Astrocyte of the cerebellum (primary cell): ENCODE data around the gene DPH3.

Experiments used
- DNase-seq: peaks from one replicate; pipeline ENCODE4 v3.0.0-alpha.2; 2011; ENCODE audit warnings: low read depth
- H3K4me3 ChIP-seq: 2 replicates; pipeline ENCODE4 v1.5.1; 2011; ENCODE audit warnings: mild to moderate bottlenecking, low read depth, low read length, moderate library complexity
- in situ Hi-C: cut with HindIII; loops from 2 replicates; pipeline ENCODE4 v1.10.0; 2017; ENCODE audit warnings: low sequenced_read_pairs
- TF ChIP-seq, protein P1 (sequence below): IDR thresholded peaks from 2 replicates; pipeline ENCODE4 v1.5.1; 2012; ENCODE audit warnings: low read length, low read depth, moderate library complexity, mild to moderate bottlenecking; ENCODE audit errors: missing control alignments

The DPH3 gene

DNA sequence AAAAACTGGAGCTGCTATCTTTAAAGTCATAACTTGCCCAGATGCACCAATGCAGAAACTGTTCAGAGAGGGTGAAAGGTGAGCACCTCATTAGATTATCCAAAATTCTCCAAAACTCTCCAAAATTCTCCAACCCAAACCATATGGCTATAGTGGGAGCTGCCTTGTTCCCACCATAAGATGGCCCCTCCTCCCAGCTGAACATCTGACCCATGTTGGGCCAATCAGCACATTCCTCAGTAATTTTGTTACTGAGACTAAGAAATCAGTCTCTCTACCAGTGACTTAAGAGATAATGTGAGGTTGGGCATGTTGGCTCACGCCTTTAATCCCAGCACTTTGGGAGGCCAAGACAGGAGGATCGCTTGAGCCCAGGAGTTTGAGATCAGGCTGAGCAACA, 32.8 kb downstream of the DPH3 start:
- TF ChIP-seq, protein P1, sequence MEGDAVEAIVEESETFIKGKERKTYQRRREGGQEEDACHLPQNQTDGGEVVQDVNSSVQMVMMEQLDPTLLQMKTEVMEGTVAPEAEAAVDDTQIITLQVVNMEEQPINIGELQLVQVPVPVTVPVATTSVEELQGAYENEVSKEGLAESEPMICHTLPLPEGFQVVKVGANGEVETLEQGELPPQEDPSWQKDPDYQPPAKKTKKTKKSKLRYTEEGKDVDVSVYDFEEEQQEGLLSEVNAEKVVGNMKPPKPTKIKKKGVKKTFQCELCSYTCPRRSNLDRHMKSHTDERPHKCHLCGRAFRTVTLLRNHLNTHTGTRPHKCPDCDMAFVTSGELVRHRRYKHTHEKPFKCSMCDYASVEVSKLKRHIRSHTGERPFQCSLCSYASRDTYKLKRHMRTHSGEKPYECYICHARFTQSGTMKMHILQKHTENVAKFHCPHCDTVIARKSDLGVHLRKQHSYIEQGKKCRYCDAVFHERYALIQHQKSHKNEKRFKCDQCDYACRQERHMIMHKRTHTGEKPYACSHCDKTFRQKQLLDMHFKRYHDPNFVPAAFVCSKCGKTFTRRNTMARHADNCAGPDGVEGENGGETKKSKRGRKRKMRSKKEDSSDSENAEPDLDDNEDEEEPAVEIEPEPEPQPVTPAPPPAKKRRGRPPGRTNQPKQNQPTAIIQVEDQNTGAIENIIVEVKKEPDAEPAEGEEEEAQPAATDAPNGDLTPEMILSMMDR = no peak
- no peak overlapping the region for H3K4me3 ChIP-seq
- in situ Hi-C loops = loop anchor here (25.0 kb wide), 1 partner anchor 595 kb away; no protein-coding TSS in a partner anchor
- no peak for DNase-seq

DNA sequence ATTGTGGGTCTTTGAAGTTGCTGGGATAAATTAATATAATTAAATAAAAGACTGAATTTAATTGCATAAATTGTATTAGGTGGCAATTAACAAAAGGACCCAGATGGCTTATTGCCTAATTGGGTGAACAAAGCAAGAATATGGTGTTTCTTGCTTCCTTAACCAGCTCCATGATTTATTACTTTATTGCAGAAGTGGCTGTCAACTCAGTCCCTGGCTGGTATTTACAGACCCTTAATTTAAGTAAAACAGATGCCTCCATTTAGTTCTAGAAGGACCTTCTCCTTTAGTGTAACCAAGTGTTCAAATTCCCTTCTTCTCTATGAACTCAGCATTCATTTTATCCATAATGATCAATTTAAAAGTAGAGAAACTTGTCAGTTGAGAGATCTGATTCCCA, 35.1 kb downstream of the DPH3 start:
- TF ChIP-seq, protein P1 = no peak
- no peak overlapping the region for H3K4me3 ChIP-seq
- in situ Hi-C loops = loop anchor here (25.0 kb wide), 1 partner anchor 592 kb away; no protein-coding TSS in a partner anchor
- no peak for DNase-seq

DNA sequence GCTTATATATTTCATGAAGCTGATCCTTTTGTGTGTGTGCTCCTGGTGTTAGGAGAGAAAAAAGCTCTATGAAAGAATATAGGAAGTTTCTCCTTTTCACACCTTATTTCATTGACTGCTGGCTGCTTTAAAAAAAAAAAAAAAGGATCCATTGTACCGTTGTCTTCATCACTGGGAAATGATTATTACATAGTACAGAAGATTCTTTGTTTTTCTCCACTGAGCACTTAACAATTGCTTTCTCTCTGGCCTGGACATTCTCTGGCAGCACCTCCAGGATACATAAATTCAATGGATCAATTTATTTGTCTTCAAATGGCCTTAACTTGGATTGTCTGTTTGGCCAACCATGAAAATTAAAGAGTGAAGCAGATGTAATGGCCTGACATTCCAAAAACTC, 37.2 kb downstream of the DPH3 start:
- no peak for DNase-seq
- TF ChIP-seq, protein P1 = no peak
- in situ Hi-C loops = loop anchor here (25.0 kb wide), 1 partner anchor 590 kb away; no protein-coding TSS in a partner anchor
- no peak overlapping the region for H3K4me3 ChIP-seq

DNA sequence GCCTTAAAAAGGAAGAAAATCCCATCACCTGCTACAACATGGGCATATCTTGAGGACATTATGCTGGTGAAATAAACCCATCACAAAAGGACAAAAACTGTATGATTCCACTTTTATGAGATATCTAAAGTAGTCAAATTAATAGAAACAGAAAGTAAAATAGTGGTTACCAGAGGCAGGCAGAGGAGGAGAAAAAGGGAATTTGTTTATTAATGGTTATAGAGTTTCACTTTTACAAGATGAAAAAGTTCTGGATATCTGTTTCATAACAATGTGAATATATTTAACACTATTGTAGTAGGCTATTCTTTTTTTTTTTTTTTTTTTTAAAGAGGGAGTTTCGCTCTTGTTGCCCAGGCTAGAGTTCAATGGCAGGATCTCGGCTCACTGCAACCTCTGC, 40.4 kb downstream of the DPH3 start:
- no peak for DNase-seq
- in situ Hi-C loops = no loop called here
- H3K4me3 ChIP-seq = no peak overlapping the region
- TF ChIP-seq, protein P1 = no peak

DNA sequence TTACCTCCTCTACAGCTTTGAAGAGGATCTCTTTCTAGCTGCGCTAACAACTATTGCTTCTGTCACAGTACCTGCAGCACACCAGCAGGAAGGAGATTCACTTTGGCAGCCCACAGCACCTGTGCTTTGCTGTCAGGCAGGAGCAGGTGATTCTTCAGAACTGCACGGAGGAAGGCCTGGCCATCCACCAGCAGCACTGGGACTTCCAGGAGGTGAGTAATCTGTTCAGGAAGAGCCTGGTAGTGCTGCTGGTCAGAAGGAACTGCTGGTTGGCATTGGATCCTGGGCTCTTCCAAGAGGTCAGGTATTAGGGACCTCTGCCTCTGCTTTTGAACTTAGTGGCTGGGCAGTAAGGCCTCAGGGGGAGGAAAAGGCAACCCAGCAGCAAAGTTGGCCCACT, 42.2 kb downstream of the DPH3 start:
- TF ChIP-seq, protein P1 = no peak
- no peak for DNase-seq
- no peak overlapping the region for H3K4me3 ChIP-seq
- in situ Hi-C loops = no loop called here

DNA sequence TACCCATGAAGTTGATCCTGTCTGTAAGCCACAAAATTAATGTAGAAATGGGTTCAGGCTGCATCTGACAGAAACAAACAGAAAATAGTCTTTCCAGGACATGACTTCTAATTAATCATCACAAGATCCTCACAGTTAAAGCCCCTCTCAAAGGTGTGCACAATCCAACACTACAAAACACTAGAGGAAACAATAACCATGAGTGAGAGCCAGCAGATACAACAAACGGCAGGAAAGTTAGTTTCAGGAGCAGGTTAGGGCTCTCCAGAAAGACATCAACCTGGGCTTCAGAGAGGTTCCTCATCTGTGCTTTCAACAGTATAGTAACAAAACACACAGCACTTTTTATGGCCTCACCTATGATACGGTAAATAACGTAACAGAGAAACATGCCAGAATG, 42.8 kb downstream of the DPH3 start:
- TF ChIP-seq, protein P1 = no peak
- no peak for DNase-seq
- H3K4me3 ChIP-seq = no peak overlapping the region
- in situ Hi-C loops = no loop called here

DNA sequence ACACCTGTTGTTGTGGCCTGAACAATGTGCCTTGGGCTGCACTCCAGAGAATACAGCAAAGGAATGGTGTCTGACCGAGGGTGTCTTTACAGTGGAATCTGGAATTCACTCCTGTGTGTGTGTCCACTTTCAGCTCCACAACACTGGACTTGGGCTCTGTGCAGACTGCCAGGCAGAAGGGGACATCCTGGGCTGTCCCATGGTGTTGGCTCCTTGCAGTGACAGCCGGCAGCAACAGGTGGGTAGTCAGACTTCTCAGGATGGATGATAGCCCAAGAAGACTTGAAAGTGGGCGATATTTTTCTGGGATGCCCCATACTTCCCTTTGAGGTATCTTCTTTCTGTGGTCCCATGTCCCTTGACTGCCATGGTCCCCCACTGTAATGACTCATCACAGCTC, 45.0 kb downstream of the DPH3 start:
- H3K4me3 ChIP-seq = no peak overlapping the region
- TF ChIP-seq, protein P1 = no peak
- in situ Hi-C loops = no loop called here
- no peak for DNase-seq
